Sigmoid colon (tissue), 3 donors: ENCODE results near the gene SURF1.

Experiments
- CTCF ChIP-seq, 4 experiments: fragments of 450-650 bp in 3 of 4; fragments of 200-600 bp in 1 of 4; IDR thresholded peaks; one replicate each; pipeline ENCODE4 v1.5.1; 2016 to 2019; ENCODE audit warnings: antibody characterized with exemption in 4 of 4, mild to moderate bottlenecking in 3 of 4, moderate library complexity in 2 of 4
- POLR2A ChIP-seq, 2 donors: fragments of 450-650 bp; IDR thresholded peaks; one replicate each; pipeline ENCODE4 v1.6.1; 2016; ENCODE audit warnings: antibody characterized with exemption in 2 of 2, mild to moderate bottlenecking in 2 of 2, moderate library complexity in 2 of 2

GRCh38 chr9:133346021-133346785 lies 10.1 kb downstream of the SURF1 start:
- TF ChIP-seq POLR2A (IDR thresholded peaks at IDR 0.05): no peak
- TF ChIP-seq CTCF (IDR thresholded peaks at IDR 0.05): no peak
